Stimulated activated CD4-positive, alpha-beta T cell treated with anti-CD3 and anti-CD28 coated beads, TNF-alpha, amount 100 ng/mL, for 4 hours (primary cell): ENCODE measurements around the gene BCAT1.
"Not testable (repeated sequence)": the region's sequence is repeated elsewhere in the genome, so short reads cannot be mapped to it uniquely, and the experiment has no call there.

Experiments
- DNase-seq, 3 experiments: peaks; one replicate each; pipeline ENCODE4 v3.0.0-alpha.2; 2020; ENCODE audit warnings: low read depth in 3 of 3

BCAT1 gene

DNA sequence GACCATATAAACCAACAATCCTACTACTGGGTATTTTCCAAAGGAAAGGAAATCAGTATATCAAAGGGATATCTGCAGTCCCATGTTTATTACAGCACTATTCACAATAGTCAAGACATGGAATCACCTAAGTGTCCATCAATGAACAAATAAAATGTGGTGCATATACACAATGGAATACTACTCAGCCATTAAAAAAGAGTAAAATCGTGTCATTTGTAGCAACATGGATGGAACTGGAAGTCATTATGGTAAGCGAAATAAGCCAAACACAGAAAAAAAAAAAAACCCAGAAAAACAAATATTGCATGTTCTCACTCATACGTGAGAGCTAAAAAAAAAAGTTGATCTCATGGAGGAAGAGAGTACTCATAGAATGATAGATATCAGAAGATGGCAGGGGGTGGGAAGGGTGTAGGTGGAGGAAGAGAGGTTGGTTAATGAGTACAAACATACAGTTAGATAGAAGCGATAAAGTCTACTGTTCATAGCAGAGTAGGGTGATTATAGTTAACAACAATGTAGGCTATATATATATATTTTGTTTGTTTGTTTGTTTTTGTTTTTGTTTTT is 49.3 kb downstream of the BCAT1 start:
- DNase-seq: no peak

GRCh38 chr12:24898606-24899005 is 50.3 kb downstream of the BCAT1 start:
- no peak for DNase-seq

DNA sequence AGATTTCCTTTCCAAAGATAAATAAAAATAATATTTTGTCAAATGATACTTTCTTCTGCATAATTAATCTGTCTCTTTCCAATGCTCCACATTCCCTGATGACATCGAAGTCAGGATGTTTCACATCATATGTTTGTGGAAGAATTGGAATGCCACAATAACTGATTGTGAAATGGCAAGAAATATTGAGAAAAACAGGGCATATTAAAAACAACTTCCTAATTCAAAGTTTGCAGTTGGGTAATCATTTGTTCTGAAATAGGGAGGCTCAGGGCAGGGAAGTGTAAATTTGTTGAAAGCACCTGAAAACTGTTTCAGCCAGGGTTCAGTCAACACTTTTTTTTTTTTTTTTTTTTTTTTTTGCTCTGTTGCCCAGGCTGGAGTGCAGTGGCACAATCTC is 50.7 kb downstream of the BCAT1 start:
- no peak for DNase-seq

- DNase-seq: no peak
Observed at GRCh38 chr12:24896171-24896570, 52.7 kb downstream of the BCAT1 start.

- no peak for DNase-seq
Observed at GRCh38 chr12:24895612-24896011, 53.3 kb downstream of the BCAT1 start.

DNA sequence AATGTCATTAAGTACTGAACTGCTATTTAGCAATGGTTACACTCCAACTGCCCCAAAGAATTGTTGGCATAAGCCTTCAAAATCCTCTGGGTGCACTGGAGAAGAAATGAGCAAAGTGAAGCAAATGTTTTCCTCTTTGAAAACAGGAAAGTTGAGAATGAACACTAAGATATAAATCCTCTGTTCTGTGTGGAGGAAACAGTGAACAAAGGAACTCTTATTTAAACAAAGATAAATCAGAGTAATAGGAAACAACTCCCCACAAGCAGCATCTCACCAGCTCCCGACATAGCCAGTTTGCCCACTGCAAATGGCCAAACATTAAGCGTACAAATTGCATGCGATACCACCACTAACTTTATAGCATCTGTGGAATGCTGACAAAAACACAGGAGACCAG is 54.0 kb downstream of the BCAT1 start:
- DNase-seq: no peak

GRCh38 chr12:24890048-24890803 is 58.7 kb downstream of the BCAT1 start:
- DNase-seq: no peak

DNA sequence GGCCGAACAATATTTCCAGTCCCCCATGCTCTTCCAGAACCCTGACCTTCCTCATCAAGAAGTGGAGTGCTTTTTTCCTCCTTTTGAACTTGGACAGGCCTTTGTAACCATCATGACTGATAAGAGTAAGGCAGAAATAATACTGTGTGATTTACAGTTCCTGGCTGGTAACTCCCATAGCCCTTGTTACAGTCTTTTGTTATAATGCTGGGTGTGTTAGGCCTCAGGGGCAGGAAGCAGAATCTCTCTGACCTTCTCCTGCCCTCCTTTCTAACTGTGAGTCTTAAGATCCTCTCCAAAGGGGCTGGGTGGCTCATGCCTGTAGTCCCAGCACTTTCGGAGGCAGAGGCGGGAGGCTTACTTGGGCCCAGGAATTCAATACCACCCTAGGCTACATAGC is 59.5 kb downstream of the BCAT1 start:
- no peak for DNase-seq

DNA sequence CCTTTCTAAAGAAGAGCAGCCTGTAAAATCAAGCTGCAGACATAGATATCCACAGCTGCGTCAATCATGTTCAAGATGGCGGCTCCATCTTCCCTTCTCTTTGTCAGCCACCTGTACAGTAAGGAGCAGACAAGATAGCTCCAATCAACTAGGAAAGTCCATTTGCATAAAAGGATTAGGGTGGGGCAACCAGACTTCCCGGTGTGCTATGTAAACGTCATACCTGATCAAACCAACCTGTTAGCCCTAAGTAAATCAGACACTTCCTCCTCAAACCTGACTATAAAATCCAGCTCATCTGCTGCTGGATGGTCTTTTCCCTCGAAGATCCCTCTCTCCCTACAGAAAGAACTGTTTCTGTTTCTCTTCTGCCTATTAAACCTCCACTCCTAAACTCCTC is 60.1 kb downstream of the BCAT1 start:
- DNase-seq: no peak

DNA sequence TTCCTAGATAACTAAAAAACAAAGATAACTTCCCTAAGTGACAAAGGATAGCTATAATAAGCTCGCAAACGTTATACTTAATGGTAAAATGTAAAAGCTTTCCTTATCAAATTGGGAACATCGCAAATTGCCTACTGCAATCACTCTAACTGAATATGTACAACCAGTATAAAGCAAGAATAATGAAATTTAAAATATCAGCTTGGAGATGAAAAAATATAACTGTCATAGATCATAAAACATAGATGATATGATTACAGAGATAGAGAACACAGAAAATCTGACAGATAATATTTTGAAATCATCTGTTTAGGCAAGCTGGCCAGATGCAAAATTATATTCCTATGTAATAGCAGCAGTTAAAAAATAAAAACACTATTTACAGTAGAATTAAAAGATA is 64.0 kb downstream of the BCAT1 start:
- no peak for DNase-seq

GRCh38 chr12:24881724-24882371 is 67.1 kb downstream of the BCAT1 start:
- no peak for DNase-seq

DNA sequence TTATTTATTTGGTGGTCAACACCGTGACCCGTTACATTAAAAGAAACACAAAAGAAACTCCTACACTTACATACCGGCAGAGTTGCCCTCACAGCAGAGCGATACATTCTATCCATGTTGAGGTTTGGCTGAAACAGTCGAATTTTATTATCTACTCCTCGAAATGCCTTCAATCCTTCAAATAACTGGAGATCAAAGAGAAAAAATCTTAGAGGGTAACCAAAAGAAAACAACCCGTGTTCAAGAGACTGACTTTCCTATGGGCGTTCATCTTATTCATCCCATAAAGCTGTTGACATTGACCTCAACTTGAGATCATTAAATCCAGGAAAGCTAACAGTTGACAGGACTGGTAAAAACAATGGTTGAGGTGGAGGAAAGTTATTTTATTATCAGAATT is 67.7 kb downstream of the BCAT1 start:
- no peak for DNase-seq

GRCh38 chr12:24880732-24881131 is 68.2 kb downstream of the BCAT1 start:
- no peak for DNase-seq

DNA sequence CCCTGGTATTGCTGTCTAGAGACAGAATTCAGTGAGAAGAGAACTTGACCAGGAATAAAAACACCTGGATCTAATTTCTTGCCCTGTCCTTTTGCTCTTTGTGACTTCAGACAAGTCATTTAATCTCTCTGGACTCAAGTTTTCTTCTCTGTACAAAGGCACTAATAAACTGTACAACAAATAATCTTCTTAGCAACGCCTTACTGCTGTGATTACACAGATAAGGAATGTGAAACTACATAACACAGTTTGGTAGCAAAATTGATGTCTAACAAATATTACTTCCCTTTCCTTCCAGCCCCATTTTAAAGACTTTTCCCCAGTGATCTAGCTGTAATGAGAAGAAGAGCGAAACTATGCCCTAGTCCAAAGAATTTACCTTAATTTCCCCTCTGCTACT is 69.3 kb downstream of the BCAT1 start:
- no peak for DNase-seq

DNA sequence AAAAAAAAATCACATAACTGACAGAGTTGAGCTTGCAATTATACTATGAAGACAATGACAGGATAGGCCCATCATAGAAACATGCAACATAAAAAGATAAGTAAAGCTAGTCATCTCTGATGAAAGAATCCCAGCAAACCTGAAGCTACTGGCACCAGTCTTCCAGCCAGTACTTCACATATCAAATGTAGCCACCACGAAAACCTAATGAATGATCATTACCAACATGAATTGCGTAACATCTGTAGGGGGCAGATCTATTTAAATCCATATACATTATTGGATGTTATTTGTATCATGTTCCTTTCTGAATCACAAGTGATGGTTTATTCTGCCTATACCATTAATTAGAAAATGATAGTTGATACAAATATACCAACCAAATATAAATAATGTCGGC is 73.9 kb downstream of the BCAT1 start:
- no peak for DNase-seq

- no peak for DNase-seq
Observed at GRCh38 chr12:24872211-24872610, 76.7 kb downstream of the BCAT1 start.

DNA sequence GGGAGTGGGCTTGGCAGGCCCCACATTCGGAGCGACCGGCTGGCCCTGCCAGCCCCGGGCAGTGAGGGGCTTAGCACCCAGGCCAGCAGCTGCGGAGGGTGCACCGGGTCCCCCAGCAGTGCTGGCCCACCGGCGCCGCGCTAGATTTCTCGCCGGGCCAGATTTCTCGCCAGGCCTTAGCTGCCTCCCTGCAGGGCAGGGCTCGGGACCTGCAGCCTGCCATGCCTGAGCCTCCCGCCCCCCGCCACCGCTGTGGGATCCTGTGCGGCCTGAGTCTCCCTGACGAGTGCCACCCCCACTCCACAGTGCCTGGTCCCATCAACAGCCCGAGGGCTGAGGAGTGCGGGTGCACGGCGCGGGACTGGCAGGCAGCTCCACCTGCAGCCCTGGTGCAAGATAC is 82.8 kb downstream of the BCAT1 start:
- DNase-seq: not testable (repeated sequence)

GRCh38 chr12:24864796-24865125 is 84.1 kb downstream of the BCAT1 start:
- no peak for DNase-seq

DNA sequence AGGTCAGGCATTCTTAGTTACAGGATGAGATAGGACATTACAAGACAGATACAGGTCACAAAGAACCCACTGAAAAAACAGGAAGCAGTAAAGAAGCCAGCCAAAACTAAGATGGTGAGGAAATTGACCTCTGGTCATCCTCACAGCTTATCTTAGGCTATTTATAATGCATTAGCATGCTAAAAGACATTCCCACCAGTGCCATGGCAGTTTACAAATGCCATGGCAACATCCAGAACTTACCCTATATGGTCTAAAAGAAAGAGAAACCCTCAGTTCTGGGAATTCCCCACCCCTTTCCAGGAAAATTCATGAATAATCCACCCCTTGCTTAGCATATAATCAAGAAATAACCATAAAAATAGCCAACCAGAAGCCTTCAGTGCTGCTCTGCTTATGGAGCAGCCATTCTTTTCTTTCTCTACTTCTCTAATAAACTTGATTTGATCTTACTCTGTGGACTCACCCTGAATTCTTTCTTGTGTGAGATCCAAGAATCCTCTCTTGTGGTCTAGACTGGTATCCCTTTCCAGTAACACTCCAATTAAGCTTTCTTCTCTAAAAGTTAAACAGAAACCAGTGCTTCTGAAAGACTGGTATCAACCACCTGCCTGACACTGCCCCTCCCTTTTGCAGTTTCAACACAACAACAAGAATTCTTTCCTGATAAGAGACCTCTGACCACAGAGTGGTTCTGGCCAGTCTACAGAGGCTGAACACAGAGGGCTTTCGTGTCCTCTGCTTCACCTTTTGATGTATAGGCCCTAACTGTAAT is 86.9 kb downstream of the BCAT1 start:
- DNase-seq: no peak

DNA sequence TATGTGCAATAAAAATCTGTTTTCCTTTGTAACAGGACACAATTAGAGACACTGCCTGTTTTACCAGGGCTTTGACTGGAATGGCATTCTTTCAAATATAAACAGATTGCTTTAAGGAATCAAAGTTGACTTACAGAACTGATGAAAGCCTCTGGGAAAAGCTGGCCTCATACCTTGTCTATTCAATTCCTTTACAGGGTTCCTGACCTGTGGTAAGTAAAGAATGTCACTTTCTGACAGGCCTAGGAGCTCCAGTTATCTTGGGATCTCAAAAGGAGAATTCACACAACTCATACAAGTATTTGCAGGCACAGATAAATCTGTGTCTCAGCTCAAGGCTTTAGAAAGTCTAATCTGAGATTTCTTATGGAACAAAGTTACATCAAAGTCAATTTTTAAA is 88.4 kb downstream of the BCAT1 start:
- no peak for DNase-seq

DNA sequence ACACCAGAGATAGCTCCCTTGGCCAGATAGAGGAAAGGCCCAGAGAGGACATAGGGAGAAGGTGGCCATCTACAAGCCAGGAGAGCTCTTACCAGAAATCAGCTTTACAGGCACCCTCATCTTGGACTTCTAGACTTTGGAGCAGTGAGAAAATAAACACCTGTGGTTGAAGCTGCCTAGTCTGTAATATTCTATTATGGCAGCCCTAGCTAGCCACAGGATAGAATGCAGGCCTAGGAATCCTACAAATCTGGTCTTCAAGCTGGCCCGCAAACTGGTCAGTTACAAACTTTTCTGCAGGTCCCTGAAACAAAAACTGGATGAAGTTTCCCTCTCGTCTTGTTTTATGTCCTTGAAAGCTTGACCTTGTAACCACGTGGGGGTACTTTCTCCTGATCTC is 92.4 kb downstream of the BCAT1 start:
- no peak for DNase-seq

- no peak for DNase-seq
Observed at GRCh38 chr12:24854908-24855307, 94.0 kb downstream of the BCAT1 start.

DNA sequence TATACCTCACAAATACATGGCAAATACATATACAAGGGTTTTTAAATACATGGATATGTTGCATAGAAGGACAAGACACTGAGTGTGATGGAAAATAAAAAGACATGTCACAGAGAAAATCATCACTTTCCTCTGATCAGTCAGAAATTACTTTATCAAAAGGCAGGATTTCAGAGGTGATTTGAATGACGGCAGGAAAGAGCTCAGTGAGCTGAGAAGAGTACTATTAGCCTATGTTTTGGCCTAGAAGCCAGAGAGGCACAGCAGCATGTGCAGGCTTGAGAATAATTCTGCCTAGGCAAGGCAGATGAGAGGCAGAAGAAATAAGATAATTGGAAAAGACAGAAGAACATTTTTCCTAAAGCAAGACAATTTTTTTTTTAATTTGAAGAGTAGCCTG is 94.9 kb downstream of the BCAT1 start:
- no peak for DNase-seq
